ENCODE measurements around the gene VHLL.

DNA sequence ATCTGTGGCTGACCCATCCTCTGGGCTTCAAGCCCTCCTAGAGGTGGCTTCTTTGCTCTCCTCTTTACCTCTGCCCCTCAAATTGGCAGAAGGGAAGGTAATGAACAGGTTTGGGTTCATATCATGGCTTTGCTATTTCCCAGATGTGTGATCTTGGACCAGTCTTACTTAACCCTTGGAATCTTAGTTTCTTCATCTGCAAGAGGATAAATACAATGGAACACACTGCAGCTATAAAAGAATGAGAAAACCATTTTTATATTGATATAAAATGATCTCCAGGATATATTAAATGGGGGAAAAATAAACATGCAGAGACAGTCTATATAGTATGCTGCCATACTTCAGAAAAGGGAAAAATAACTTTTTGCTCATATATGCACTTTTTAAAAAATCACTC is 9.2 kb downstream of the VHLL start:
- TF ChIP-seq SIN3A (IDR thresholded peaks at IDR 0.05; ENCODE audit: borderline replicate concordance, insufficient read depth, low read length) (no peak), POLR2AphosphoS5 (IDR thresholded peaks at IDR 0.05; ENCODE audit: low read depth, low read length) (no peak)
- TF ChIP-seq, protein P1, sequence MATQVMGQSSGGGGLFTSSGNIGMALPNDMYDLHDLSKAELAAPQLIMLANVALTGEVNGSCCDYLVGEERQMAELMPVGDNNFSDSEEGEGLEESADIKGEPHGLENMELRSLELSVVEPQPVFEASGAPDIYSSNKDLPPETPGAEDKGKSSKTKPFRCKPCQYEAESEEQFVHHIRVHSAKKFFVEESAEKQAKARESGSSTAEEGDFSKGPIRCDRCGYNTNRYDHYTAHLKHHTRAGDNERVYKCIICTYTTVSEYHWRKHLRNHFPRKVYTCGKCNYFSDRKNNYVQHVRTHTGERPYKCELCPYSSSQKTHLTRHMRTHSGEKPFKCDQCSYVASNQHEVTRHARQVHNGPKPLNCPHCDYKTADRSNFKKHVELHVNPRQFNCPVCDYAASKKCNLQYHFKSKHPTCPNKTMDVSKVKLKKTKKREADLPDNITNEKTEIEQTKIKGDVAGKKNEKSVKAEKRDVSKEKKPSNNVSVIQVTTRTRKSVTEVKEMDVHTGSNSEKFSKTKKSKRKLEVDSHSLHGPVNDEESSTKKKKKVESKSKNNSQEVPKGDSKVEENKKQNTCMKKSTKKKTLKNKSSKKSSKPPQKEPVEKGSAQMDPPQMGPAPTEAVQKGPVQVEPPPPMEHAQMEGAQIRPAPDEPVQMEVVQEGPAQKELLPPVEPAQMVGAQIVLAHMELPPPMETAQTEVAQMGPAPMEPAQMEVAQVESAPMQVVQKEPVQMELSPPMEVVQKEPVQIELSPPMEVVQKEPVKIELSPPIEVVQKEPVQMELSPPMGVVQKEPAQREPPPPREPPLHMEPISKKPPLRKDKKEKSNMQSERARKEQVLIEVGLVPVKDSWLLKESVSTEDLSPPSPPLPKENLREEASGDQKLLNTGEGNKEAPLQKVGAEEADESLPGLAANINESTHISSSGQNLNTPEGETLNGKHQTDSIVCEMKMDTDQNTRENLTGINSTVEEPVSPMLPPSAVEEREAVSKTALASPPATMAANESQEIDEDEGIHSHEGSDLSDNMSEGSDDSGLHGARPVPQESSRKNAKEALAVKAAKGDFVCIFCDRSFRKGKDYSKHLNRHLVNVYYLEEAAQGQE (IDR thresholded peaks at IDR 0.05; ENCODE audit: insufficient read depth in 1 of 2, low read depth in 2 of 2, low read length in 2 of 2) = no peak
